C4-2B (cell line): Measurements from ENCODE around the gene ANKRD18A.
"Not testable (repeated sequence)": the region's sequence is repeated elsewhere in the genome, so short reads cannot be mapped to it uniquely, and the experiment has no call there.

Experiments used
- CTCF ChIP-seq: fragments of 450-650 bp; conservative IDR thresholded peaks from 2 replicates; pipeline ENCODE4 v1.5.1; 2017; ENCODE audit warnings: mild to moderate bottlenecking
- ZFX ChIP-seq: fragments of 450-650 bp; IDR thresholded peaks from 2 replicates; pipeline ENCODE4 v1.6.1; 2017

GRCh38 chr9:38557746-38558145 is 62.6 kb downstream of the ANKRD18A start:
- not testable (repeated sequence) for TF ChIP-seq CTCF, ZFX
